ENCODE measurements around the gene KIF3C.
"Not testable (repeated sequence)": the region's sequence is repeated elsewhere in the genome, so short reads cannot be mapped to it uniquely, and the experiment has no call there.

The KIF3C gene

GRCh38 chr2:25915944-25916772 lies 66.1 kb downstream of the KIF3C start:
- not testable (repeated sequence) for DNase-seq (ENCODE audit: low spot score)

DNA sequence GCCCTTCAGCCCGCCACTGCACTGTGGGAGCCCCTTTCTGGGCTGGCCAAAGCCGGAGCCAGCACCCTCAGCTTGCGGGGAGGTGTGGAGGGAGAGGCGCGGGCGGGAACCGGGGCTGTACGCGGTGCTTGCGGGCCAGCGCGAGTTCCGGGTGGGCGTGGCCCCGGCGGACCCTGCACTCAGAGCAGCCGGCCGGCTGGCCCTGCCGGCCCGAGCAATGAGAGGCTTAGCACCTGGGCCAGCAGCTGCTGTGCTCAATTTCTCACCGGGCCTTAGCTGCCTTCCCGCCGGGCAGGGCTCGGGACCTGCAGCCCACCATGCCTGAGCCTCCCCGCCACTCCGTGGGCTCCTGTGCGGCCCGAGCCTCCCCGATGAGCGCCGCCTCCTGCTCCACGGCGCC lies 66.9 kb downstream of the KIF3C start:
- not testable (repeated sequence) for DNase-seq (ENCODE audit: low spot score)

- not testable (repeated sequence) for DNase-seq (ENCODE audit: low spot score)
Observed at GRCh38 chr2:25913696-25913973, 68.7 kb downstream of the KIF3C start.

GRCh38 chr2:25912851-25913695 lies 69.2 kb downstream of the KIF3C start:
- peak; percentile 51 for DNase-seq (ENCODE audit: low spot score)

- DNase-seq (ENCODE audit: low spot score) = not testable (repeated sequence)
Observed at GRCh38 chr2:25909574-25909973, 72.7 kb downstream of the KIF3C start.

GRCh38 chr2:25905126-25905525 lies 77.2 kb downstream of the KIF3C start:
- DNase-seq (ENCODE audit: low spot score) = no peak

DNA sequence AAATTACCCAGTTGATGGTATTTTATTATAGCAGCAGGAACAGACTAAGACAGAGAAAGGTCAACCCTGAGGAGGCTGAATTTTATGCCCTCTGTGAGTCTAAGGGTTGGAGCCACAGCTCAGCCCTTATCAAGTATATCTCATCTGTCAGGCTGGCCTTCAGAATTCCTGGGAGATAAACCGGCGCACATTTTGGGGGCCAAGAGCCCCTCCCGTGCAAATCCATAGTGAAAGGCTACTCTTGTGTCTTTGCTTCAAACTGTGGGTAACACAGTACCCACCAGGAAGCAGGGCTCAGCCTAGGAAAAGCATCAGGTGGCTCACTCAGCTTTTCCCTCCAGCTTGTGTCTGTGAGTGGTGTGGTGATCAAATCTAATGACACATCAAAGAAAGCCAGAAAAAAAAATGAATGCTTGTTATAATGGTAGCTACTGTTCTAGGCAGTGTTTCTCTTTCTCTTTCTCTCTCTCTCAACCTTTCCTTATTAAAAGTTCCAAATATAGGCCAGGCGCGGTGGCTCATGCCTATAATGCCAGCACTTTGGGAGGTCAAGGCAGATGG lies 79.0 kb downstream of the KIF3C start:
- no peak for DNase-seq (ENCODE audit: low spot score)

DNA sequence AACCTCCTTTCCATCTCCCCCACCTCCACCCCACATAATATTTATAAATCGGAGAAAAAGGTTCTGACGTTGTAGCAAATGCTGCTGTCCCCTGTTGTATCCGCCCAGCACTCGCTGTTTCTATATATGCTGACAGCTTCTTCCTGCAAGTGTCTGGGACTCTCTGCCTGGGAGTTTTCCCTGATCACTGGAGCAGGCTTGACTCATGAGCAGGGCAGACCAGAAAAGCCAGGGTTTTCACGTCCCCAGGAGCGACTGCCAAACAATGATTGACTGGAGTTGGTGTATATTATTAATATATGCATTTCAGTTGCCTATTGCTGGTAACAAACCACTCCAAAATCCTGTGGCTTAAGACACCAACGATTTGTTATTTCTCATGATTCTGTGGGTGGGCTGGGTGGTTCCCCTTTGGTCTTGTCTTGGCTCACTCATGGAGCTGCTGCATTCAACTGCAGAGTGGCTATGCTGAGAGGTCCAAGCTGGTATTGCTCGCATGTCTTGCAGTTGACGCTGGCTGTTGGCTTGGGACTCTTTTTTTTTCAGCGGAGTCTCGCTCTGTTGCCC lies 82.8 kb downstream of the KIF3C start:
- DNase-seq (ENCODE audit: low spot score) = no peak

DNA sequence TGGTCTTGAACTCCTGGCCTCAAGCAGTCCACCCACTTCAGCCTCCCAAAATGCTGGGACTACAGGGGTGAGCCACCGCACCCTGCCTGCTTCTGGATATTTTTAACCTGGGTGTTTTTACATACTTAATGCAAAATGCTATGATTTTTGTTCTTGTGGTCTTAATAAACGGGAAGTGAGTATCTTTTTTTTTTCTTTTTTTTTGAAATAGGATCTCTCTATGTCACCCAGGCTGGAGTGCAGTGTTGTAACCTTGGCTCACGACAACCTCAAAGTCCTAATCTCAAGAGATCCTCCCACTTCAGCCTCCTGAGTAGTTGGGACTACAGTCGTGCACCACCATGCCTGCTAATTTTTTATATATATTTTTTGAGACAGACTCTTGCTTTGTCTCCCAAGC lies 84.8 kb downstream of the KIF3C start:
- no peak for DNase-seq (ENCODE audit: low spot score)

DNA sequence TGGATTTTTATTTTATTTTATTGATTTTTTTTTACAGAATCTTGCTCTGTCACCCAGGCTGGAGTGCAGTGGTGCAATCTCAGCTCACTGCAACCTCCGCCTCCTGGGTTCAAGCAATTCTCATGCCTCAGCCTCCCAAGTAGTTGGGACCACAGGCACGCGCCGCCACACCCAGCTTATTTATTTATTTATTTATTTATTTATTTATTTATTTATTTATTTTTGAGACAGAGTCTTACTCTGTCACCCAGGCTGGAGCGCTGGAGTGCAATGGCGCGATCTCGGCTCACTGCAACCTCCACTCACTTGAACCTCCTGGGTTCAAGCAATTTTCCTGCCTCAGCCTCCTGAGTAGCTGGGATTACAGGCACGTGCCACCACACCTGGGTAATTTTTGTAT lies 86.0 kb downstream of the KIF3C start:
- DNase-seq (ENCODE audit: low spot score) = not testable (repeated sequence)

DNA sequence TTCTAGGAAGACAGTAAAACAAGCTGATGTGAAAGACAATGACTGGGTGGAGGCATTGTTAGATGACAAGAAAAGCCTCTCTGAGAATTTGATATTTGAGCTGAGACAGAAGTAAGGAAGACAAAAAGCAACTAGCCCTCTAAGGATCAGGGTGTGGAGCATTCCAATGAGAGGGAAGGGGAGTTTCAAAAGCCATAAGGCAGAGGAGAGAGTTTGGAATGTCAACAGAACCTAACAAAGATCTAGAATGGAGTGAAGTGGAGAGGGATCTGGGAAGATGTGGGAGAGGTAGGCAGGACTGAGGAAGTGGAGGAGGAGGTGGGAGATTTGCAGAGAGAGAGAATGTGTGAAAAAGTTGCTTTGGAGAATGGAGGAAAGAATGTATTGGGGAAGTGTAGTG lies 86.7 kb downstream of the KIF3C start:
- DNase-seq (ENCODE audit: low spot score) = no peak

DNA sequence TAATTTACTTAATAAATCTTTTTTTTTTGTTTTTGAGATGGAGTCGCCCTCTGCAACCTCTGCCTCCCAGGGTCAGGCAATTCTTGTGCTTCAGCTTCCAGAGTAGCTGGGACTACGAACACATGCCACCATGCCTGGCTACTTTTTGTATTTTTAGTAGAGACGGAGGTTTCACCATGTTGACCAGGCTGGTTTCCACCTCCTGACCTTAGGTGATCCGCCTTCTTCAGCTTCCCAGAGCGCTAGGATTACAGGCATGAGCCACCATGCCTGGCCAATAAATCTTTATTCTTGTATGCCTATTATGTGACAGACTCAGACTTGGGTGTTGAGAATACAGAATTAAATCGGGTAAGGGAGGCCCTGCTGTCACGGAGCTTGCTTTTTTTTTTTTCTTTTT lies 87.3 kb downstream of the KIF3C start:
- DNase-seq (ENCODE audit: low spot score) = no peak

DNA sequence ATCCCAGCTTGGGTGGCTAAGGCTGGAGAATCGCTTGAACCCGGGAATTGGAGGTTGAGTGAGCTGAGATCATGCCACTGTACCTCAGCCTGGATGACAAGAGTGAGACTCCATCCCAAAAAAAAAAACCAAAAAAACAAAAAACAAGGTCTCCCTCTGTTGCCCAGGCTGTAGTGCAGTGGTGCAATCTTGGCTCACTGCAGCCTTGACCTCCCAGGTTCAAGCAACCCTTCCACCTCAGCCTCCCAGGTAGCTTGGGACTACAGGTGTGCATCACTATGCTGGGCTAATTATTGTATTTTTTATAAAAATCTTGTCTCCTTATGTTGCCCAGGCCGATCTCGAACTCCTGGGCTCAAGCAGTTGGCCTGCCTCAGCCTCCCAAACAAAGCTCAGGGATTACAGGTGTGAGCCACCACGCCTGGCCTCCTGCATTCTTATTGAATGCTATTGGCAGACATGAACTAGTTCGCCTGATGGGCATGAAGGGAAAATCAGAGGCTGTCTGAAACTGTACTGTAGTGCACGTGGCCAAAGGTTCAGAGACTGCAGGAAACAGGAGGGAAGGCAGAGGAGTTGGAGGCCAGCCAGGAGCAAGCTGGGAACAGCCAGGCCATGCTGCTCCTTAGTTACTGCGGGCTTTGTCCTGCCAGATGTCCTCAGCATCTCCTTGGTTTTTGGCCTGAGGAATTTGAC lies 88.0 kb downstream of the KIF3C start:
- peak; percentile 53 for DNase-seq (ENCODE audit: low spot score)

DNA sequence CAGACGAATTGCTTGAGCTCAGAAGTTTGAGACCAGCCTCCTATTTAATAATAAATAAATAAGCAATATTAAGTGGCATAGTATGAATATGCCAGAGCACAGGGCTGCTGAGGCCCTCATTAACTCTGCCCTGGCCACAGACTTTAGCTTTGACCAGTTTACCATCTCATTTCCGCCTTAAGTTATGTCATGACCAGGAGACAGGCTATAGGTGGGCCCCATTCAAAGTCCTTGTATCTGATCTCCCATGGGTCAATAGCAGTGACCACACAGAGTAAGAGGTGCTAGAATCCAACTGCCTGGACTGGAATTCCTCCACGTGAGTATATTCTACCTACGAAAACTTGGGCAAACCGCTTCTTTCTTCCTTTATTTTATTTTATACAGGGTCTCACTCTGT lies 90.6 kb downstream of the KIF3C start:
- DNase-seq (ENCODE audit: low spot score) = no peak

DNA sequence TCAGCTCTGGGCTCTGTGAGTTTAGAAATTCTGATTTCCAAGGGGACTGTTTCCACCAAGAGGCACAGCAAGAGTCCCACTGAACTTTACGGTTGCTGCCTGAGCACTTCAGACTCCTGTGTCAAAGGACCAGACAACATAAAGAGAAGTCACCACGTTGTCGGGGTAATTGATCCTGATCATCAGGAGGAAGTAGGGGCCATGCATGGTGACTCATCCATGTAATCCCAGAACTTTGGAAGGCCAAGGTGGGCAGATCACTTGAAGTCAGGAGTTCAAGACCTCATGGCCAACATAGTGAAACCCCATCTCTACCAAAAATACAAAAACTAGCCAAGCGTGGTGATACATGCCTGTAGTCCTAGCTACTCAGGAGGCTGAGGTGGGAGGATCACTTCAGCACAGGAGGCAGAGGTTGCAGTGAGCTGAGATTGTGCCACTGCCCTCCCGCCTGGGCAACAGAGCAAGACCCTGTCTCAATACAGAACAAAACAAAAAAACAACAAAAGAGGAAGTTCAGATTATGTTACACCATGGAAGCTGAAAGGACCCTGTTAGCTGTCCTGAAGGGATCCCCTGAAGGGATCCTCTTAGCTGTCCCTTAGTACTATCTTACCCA lies 94.6 kb downstream of the KIF3C start:
- DNase-seq (ENCODE audit: low spot score) = no peak

- DNase-seq (ENCODE audit: low spot score) = peak; percentile 22
Observed at GRCh38 chr2:25885933-25886332, 96.4 kb downstream of the KIF3C start.

GRCh38 chr2:25881764-25882163 lies 100.5 kb downstream of the KIF3C start:
- DNase-seq (ENCODE audit: low spot score) = no peak

GRCh38 chr2:25879133-25879730 lies 103.1 kb downstream of the KIF3C start:
- DNase-seq (ENCODE audit: low spot score) = peak; percentile 7

- DNase-seq (ENCODE audit: low spot score) = peak; percentile 97
Observed at GRCh38 chr2:25878361-25879132, 103.8 kb downstream of the KIF3C start, which contains the start of gene ASXL2. Gene ASXL2 (minus strand): TSS chr2:25878487. CDS start chr2:25878222, 265 bp downstream.

Measured in AG08395 (cell line).